K562 (cell line): ENCODE data around the gene XPC. TPM values are rescaled to one million over a fixed set of nuclear protein-coding genes. Genes with fewer than 3 reads are reported as not detected.

Source experiments
- BCL6 ChIP-seq: fragments of 250-450 bp; sonication (Bioruptor Pico); IDR thresholded peaks from 2 replicates; pipeline ENCODE4 v1.4.0; 2020
- CEBPG ChIP-seq, 3 experiments: fragments of 200-800 bp in 1 of 3; sonication (Bioruptor generic) in 1 of 3; sonication (generic) in 1 of 3; formaldehyde crosslinking in 1 of 3; IDR thresholded peaks in 2 of 3; conservative IDR thresholded peaks in 1 of 3; 2 replicates each; pipeline versions ENCODE4 v1.6.1 to v1.8.0; 2016 to 2022; ENCODE audit warnings: missing compliant biosample characterization in 2 of 3, missing genetic modification characterization in 2 of 3, mild to moderate bottlenecking in 1 of 3, missing genetic modification reagents in 1 of 3
- EP400 ChIP-seq: fragments of 450-650 bp; IDR thresholded peaks from 2 replicates; pipeline ENCODE4 v1.6.1; 2017; ENCODE audit warnings: antibody characterized with exemption, mild to moderate bottlenecking, moderate library complexity
- KLF13 ChIP-seq: fragments of 450-650 bp; IDR thresholded peaks from 2 replicates; pipeline ENCODE4 v1.6.1; 2016; ENCODE audit warnings: missing genetic modification characterization, low read depth, mild to moderate bottlenecking, missing compliant biosample characterization, moderate library complexity, borderline replicate concordance
- NCOA4 ChIP-seq: fragments of 450-650 bp; IDR thresholded peaks from 2 replicates; pipeline ENCODE4 v1.6.1; 2018; ENCODE audit warnings: mild to moderate bottlenecking; ENCODE audit not compliant: partially characterized antibody
- NFATC3 ChIP-seq: fragments of 450-650 bp; IDR thresholded peaks from 2 replicates; pipeline ENCODE4 v1.6.1; 2017; ENCODE audit warnings: mild to moderate bottlenecking
- PML ChIP-seq: IDR thresholded peaks from 2 replicates; pipeline ENCODE4 v1.6.1; 2012; ENCODE audit warnings: low read length, inconsistent platforms
- RBM17 ChIP-seq: fragments of 200-400 bp; formaldehyde crosslinking; IDR thresholded peaks from 2 replicates; pipeline ENCODE4 v1.6.1; 2017; ENCODE audit warnings: low read depth, mild to moderate bottlenecking, low read length, borderline replicate concordance
- RBM34 ChIP-seq: fragments of 200-400 bp; formaldehyde crosslinking; IDR thresholded peaks from 2 replicates; pipeline ENCODE4 v1.6.1; 2018; ENCODE audit warnings: low read length, borderline replicate concordance; ENCODE audit not compliant: insufficient read depth
- SRSF9 ChIP-seq: fragments of 200-400 bp; formaldehyde crosslinking; IDR thresholded peaks from 2 replicates; pipeline ENCODE4 v1.6.1; 2017; ENCODE audit warnings: low read depth, low read length, borderline replicate concordance
- YY1 ChIP-seq, 3 experiments: IDR thresholded peaks; 2 replicates each; pipeline ENCODE4 v1.6.1; 2011; ENCODE audit warnings: low read length in 2 of 3, mild to moderate bottlenecking in 2 of 3, moderate library complexity in 2 of 3, borderline replicate concordance in 1 of 3, control low read depth in 1 of 3, low read depth in 1 of 3; ENCODE audit not compliant: insufficient read depth in 3 of 3, insufficient replicate concordance in 2 of 3, control insufficient read depth in 1 of 3, insufficient read length in 1 of 3; ENCODE audit errors: extremely low read depth in 1 of 3
- ZNF146 ChIP-seq: IDR thresholded peaks from one replicate; pipeline ENCODE4 v1.6.1; 2018; ENCODE audit warnings: missing compliant biosample characterization; ENCODE audit not compliant: unreplicated experiment
- ZNF175 ChIP-seq: fragments of 200-800 bp; sonication (Bioruptor generic); IDR thresholded peaks from 2 replicates; pipeline ENCODE4 v1.6.1; 2016; ENCODE audit warnings: low read depth, mild to moderate bottlenecking, missing genetic modification characterization, missing compliant biosample characterization
- ZNF583 ChIP-seq: fragments of 250-450 bp; sonication (Bioruptor Pico); IDR thresholded peaks from 2 replicates; pipeline ENCODE4 v1.4.0; 2020
- ZNF830 ChIP-seq: fragments of 250-450 bp; sonication (Bioruptor Pico); IDR thresholded peaks from 2 replicates; pipeline ENCODE4 v1.5.0; 2021; ENCODE audit warnings: mild to moderate bottlenecking
- ZSCAN29 ChIP-seq: fragments of 450-650 bp; IDR thresholded peaks from 2 replicates; pipeline ENCODE4 v1.6.1; 2017
- polyA plus RNA-seq, 8 experiments: library from polyadenylated mRNA; depleted of rRNA in 4 of 8; stranded (reverse) in 5 of 8; unstranded in 3 of 8; fragments of >200 nt; fragmentation: Nextera tagmentation in 2 of 8; fragmentation: Illumina TruSeq in 1 of 8; extraction: Ambion mirVana in 2 of 8; extraction: Trizol in 1 of 8; gene quantifications; 2 replicates each; pipeline versions ENCODE4 v1.2.1 to v1.2.3, GENCODE V29; 2011 to 2014; ENCODE audit warnings: inconsistent platforms in 1 of 8, missing spikeins in 1 of 8
- total RNA-seq, 7 experiments: library from RNA; depleted of rRNA in 6 of 7; stranded (reverse); fragments of >200 nt in 6 of 7; fragmentation: Illumina TruSeq in 2 of 7; extraction: Trizol in 2 of 7; gene quantifications; 2 replicates each; pipeline versions ENCODE4 v1.2.1 to v1.2.3, GENCODE V29; 2011 to 2021; ENCODE audit warnings: low replicate concordance in 1 of 7
- TF ChIP-seq, protein P1 (sequence below): sonication (generic); formaldehyde crosslinking; IDR thresholded peaks from 2 replicates; pipeline ENCODE4 v1.8.0; 2022; ENCODE audit warnings: mild to moderate bottlenecking, low read depth, missing genetic modification reagents
- TF ChIP-seq, protein P2 (sequence below): sonication (generic); formaldehyde crosslinking; IDR thresholded peaks from 2 replicates; pipeline ENCODE4 v1.8.1; 2023; ENCODE audit warnings: mild to moderate bottlenecking, missing genetic modification reagents
- TF ChIP-seq, protein P3 (sequence below): fragments of 450-650 bp; formaldehyde crosslinking; IDR thresholded peaks from 2 replicates; pipeline ENCODE4 v1.4.0; 2020; ENCODE audit warnings: mild to moderate bottlenecking, moderate library complexity
- TF ChIP-seq, protein P4 (sequence below): fragments of 250-450 bp; sonication (Bioruptor Pico); IDR thresholded peaks from 2 replicates; pipeline ENCODE4 v1.4.0; 2020; ENCODE audit warnings: mild to moderate bottlenecking

Gene XPC
- total and polyA plus RNA-seq, 9 of the 15 experiments (the other 6 are each of a cell fraction or from before 2014, with no cell fraction given) = 3.8 to 54.7 (median 41.3) TPM

DNA sequence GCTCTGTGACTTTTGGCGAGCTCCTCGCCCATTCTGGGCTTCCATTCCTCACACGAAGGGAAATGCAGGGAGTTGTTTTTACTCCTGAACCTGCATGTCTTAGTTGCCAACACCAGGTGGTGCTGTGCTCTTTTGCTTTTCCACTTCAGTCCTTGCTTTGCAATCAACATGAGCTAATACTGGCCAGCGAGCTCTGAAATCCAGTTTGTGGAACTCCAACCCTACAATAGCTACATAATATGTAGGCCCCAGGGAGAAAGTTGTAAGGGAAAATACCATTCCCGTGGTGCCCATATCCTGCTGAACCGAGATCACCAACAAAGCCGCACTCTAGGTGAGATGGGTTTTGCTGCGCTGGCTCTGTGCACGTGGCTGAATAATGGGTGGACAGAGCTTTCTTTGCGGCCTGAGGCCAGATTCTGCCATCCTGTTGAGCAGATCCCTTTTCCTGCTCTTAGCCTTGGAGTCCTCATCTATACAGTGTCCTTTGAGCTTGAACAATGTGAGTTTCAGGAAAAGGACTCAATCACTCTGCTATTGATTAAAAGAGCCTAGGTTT, 25.2 kb upstream of the XPC start (continued):
- TF ChIP-seq, protein P1, sequence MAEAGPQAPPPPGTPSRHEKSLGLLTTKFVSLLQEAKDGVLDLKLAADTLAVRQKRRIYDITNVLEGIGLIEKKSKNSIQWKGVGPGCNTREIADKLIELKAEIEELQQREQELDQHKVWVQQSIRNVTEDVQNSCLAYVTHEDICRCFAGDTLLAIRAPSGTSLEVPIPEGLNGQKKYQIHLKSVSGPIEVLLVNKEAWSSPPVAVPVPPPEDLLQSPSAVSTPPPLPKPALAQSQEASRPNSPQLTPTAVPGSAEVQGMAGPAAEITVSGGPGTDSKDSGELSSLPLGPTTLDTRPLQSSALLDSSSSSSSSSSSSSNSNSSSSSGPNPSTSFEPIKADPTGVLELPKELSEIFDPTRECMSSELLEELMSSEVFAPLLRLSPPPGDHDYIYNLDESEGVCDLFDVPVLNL (CRISPR knock-in tag) = no peak
- TF ChIP-seq ZNF175 (CRISPR knock-in tag) (peak; percentile 92), EP400 (no peak; the same call in 1 of the 2 replicates), PML (peak; percentile 42; the same call in 1 of the 2 replicates), KLF13 (peak; percentile 29; the same call in 1 of the 2 replicates), RBM34 (no peak), ZNF830 (no peak), RBM17 (no peak), SRSF9 (no peak), ZNF583 (CRISPR knock-in tag) (peak; percentile 83; the same call in 1 of the 2 replicates), CEBPG (CRISPR knock-in tag; IDR thresholded peaks at IDR 0.05) (peak; percentile 55; the same call in 1 of the 2 replicates), CEBPG (tag; conservative IDR thresholded peaks at IDR 0.05 in 1 of 2, IDR thresholded peaks at IDR 0.05 in 1 of 2) (peak in 1 of 2 experiments; percentile 79; a peak in 2 of 4 replicates), ZNF146 (CRISPR knock-in tag) (no peak), NFATC3 (no peak; the same call in 1 of the 2 replicates), NCOA4 (no peak), YY1 (IDR thresholded peaks at IDR 0.05; ENCODE audit: borderline replicate concordance in 1 of 3, control insufficient read depth in 1 of 3, extremely low read depth in 1 of 3, insufficient read depth in 3 of 3, insufficient read length in 1 of 3, insufficient replicate concordance in 2 of 3, low read depth in 1 of 3, low read length in 2 of 3) (peak in 1 of 3 experiments; percentile 29), ZSCAN29 (no peak), BCL6 (CRISPR knock-in tag) (peak; percentile 52; the same call in 1 of the 2 replicates)
- TF ChIP-seq, protein P2, sequence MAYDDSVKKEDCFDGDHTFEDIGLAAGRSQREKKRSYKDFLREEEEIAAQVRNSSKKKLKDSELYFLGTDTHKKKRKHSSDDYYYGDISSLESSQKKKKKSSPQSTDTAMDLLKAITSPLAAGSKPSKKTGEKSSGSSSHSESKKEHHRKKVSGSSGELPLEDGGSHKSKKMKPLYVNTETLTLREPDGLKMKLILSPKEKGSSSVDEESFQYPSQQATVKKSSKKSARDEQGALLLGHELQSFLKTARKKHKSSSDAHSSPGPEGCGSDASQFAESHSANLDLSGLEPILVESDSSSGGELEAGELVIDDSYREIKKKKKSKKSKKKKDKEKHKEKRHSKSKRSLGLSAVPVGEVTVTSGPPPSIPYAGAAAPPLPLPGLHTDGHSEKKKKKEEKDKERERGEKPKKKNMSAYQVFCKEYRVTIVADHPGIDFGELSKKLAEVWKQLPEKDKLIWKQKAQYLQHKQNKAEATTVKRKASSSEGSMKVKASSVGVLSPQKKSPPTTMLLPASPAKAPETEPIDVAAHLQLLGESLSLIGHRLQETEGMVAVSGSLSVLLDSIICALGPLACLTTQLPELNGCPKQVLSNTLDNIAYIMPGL = peak; percentile 79
- TF ChIP-seq, protein P3, sequence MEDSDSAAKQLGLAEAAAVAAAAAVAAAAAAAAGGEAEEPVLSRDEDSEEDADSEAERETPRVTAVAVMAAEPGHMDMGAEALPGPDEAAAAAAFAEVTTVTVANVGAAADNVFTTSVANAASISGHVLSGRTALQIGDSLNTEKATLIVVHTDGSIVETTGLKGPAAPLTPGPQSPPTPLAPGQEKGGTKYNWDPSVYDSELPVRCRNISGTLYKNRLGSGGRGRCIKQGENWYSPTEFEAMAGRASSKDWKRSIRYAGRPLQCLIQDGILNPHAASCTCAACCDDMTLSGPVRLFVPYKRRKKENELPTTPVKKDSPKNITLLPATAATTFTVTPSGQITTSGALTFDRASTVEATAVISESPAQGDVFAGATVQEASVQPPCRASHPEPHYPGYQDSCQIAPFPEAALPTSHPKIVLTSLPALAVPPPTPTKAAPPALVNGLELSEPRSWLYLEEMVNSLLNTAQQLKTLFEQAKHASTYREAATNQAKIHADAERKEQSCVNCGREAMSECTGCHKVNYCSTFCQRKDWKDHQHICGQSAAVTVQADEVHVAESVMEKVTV (CRISPR knock-in tag) = peak; percentile 97
- TF ChIP-seq, protein P4, sequence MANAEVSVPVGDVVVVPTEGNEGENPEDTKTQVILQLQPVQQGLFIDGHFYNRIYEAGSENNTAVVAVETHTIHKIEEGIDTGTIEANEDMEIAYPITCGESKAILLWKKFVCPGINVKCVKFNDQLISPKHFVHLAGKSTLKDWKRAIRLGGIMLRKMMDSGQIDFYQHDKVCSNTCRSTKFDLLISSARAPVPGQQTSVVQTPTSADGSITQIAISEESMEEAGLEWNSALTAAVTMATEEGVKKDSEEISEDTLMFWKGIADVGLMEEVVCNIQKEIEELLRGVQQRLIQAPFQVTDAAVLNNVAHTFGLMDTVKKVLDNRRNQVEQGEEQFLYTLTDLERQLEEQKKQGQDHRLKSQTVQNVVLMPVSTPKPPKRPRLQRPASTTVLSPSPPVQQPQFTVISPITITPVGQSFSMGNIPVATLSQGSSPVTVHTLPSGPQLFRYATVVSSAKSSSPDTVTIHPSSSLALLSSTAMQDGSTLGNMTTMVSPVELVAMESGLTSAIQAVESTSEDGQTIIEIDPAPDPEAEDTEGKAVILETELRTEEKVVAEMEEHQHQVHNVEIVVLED (CRISPR knock-in tag) = 0 out of 2 replicates have a peak, but pooled peaks have one; percentile 24
